Spleen (tissue), 7 donors: ENCODE results near the gene POU6F2.

ENCODE experiments used
- POLR2A ChIP-seq, 3 donors: fragments of 450-650 bp; IDR thresholded peaks; one replicate each; pipeline ENCODE4 v1.5.1; 2017; ENCODE audit warnings: antibody characterized with exemption in 3 of 3, mild to moderate bottlenecking in 1 of 3
- TF ChIP-seq, protein P1 (sequence below), 11 experiments: fragments of 200-600 bp in 7 of 11; fragments of 450-650 bp in 4 of 11; sonication (generic) in 4 of 11; IDR thresholded peaks in 8 of 11; conservative IDR thresholded peaks in 3 of 11; 1 replicate in 7 of 11; 2 replicates in 4 of 11; pipeline versions ENCODE4 v1.4.0 to v1.8.0; 2016 to 2021; ENCODE audit warnings: antibody characterized with exemption in 11 of 11, inconsistent platforms in 4 of 11, mild to moderate bottlenecking in 1 of 11
- donor health status: DM: no; HTN: no; CAD: no; lungs with moderate emphysema.
- donor health status: DM: no; HTN: no; CAD: no.
- donor health status: DM: no; HTN: no; CAD: no.

DNA sequence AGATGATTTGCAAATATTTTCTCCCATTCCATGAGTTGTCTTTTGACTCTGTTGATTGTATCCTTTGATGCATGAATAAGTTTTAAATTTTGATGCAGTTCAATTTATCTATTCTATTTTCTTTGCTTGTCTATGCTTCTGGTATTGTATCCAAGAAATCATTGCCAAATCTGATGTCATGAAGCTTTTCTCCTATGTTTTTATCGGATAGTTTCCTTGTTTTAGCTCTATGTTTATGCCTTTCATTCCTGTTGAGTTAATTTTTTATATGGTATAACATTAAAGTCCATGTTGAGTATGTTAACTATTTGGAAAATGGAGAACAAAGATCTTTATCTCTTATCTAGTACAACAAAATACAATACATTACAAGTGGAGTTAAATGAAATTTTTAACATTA, 41.1 kb upstream of the POU6F2 start:
- TF ChIP-seq POLR2A (IDR thresholded peaks at IDR 0.05): no peak
- TF ChIP-seq, protein P1, sequence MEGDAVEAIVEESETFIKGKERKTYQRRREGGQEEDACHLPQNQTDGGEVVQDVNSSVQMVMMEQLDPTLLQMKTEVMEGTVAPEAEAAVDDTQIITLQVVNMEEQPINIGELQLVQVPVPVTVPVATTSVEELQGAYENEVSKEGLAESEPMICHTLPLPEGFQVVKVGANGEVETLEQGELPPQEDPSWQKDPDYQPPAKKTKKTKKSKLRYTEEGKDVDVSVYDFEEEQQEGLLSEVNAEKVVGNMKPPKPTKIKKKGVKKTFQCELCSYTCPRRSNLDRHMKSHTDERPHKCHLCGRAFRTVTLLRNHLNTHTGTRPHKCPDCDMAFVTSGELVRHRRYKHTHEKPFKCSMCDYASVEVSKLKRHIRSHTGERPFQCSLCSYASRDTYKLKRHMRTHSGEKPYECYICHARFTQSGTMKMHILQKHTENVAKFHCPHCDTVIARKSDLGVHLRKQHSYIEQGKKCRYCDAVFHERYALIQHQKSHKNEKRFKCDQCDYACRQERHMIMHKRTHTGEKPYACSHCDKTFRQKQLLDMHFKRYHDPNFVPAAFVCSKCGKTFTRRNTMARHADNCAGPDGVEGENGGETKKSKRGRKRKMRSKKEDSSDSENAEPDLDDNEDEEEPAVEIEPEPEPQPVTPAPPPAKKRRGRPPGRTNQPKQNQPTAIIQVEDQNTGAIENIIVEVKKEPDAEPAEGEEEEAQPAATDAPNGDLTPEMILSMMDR (IDR thresholded peaks at IDR 0.05 in 8 of 11, conservative IDR thresholded peaks at IDR 0.05 in 3 of 11): no peak
